HepG2 (cell line): Measurements from ENCODE around the gene KIAA0408.
"Not testable (repeated sequence)": the region's sequence is repeated elsewhere in the genome, so short reads cannot be mapped to it uniquely, and the experiment has no call there.

Experiments used
- AGO1 ChIP-seq: fragments of 200-400 bp; formaldehyde crosslinking; IDR thresholded peaks from 2 replicates; pipeline ENCODE4 v1.6.1; 2017; ENCODE audit warnings: mild to moderate bottlenecking, low read depth, low read length, moderate library complexity; ENCODE audit not compliant: poor library complexity, severe bottlenecking
- CTCF ChIP-seq: sonication (generic); formaldehyde crosslinking; IDR thresholded peaks from 2 replicates; pipeline ENCODE4 v1.5.0; 2020; ENCODE audit warnings: mild to moderate bottlenecking, missing genetic modification reagents, moderate library complexity
- ISL2 ChIP-seq: sonication (generic); formaldehyde crosslinking; IDR thresholded peaks from 2 replicates; pipeline ENCODE4 v1.5.0; 2020; ENCODE audit warnings: missing genetic modification reagents
- MAX ChIP-seq: IDR thresholded peaks from 2 replicates; pipeline ENCODE4 v1.6.1; 2012; ENCODE audit warnings: inconsistent platforms
- NAIF1 ChIP-seq: sonication (generic); formaldehyde crosslinking; IDR thresholded peaks from 2 replicates; pipeline ENCODE4 v1.5.0; 2020; ENCODE audit warnings: mild to moderate bottlenecking, missing genetic modification reagents, borderline replicate concordance
- NFYB ChIP-seq: sonication (generic); formaldehyde crosslinking; IDR thresholded peaks from 2 replicates; pipeline ENCODE4 v1.4.0; 2020; ENCODE audit warnings: missing genetic modification reagents
- POLR2A ChIP-seq, 2 experiments: IDR thresholded peaks; 2 replicates each; pipeline ENCODE4 v1.6.1; 2011; ENCODE audit warnings: low read depth in 2 of 2, low read length in 2 of 2, mild to moderate bottlenecking in 1 of 2, moderate library complexity in 1 of 2; ENCODE audit not compliant: insufficient read depth in 1 of 2
- SIX1 ChIP-seq: sonication (generic); formaldehyde crosslinking; IDR thresholded peaks from 2 replicates; pipeline ENCODE4 v1.4.0; 2020; ENCODE audit warnings: missing genetic modification reagents, borderline replicate concordance
- SMARCE1 ChIP-seq: fragments of 450-650 bp; IDR thresholded peaks from 2 replicates; pipeline ENCODE4 v1.6.1; 2017; ENCODE audit warnings: borderline replicate concordance
- USF2 ChIP-seq, 2 experiments: sonication (generic) in 1 of 2; formaldehyde crosslinking in 1 of 2; IDR thresholded peaks; 2 replicates each; pipeline versions ENCODE4 v1.5.1 to v1.6.1; 2011 to 2020; ENCODE audit warnings: borderline replicate concordance in 1 of 2, low read depth in 1 of 2, low read length in 1 of 2, mild to moderate bottlenecking in 1 of 2, missing genetic modification reagents in 1 of 2, moderate library complexity in 1 of 2
- YY1 ChIP-seq: IDR thresholded peaks from 2 replicates; pipeline ENCODE4 v1.6.1; 2011; ENCODE audit warnings: low read length, low read depth, moderate library complexity, mild to moderate bottlenecking; ENCODE audit not compliant: insufficient read depth, insufficient replicate concordance
- ZFP36 ChIP-seq: fragments of 150-350 bp; IDR thresholded peaks from 2 replicates; pipeline ENCODE4 v1.6.1; 2018; ENCODE audit warnings: borderline replicate concordance, low read length, low read depth; ENCODE audit not compliant: partially characterized antibody
- ZNF484 ChIP-seq: sonication (generic); formaldehyde crosslinking; IDR thresholded peaks from 2 replicates; pipeline ENCODE4 v1.5.1; 2020; ENCODE audit warnings: mild to moderate bottlenecking, low read depth, missing genetic modification reagents, borderline replicate concordance

- not testable (repeated sequence) for TF ChIP-seq USF2 (IDR thresholded peaks at IDR 0.05; ENCODE audit: low read depth, low read length); USF2 (CRISPR knock-in tag; IDR thresholded peaks at IDR 0.05; ENCODE audit: borderline replicate concordance); YY1; POLR2A (IDR thresholded peaks at IDR 0.05; ENCODE audit: insufficient read depth in 1 of 2, low read depth in 2 of 2, low read length in 2 of 2); CTCF (CRISPR knock-in tag); ZNF484 (CRISPR knock-in tag); NAIF1 (CRISPR knock-in tag); AGO1; SMARCE1; ISL2 (CRISPR knock-in tag); SIX1 (CRISPR knock-in tag); NFYB; MAX; ZFP36
These were observed 30.6 kb downstream of the KIAA0408 start for GRCh38 chr6:127428562-127428961.
